Measurements from ENCODE around the gene GPR84. TPM values are rescaled to one million over a fixed set of nuclear protein-coding genes. Genes with fewer than 3 reads are reported as not detected.

Gene GPR84
- total and polyA plus RNA-seq, 10 of the 15 experiments (the other 5 are each of a cell fraction or from before 2014, with no cell fraction given): 0.37 to 4.7 (median 2.6) TPM

DNA sequence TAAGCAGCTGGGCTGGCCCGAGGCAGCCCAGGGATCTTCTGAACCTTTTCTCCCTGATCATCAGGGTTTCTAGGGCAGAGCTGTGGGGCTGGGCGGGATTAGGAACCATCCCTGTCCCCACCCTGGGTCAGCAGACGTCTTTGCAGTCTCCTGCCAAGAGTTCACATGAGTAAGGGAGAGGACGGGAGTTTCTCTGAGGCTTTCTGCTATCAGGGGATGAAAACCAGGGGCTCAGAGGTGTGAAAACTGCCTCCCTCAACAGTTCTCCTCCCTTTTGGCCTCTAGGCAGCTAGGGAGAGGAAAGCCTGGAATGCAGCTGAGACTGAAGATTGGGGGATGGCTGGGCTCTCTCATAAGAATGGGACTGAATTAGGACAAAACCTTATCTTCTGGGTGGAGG lies 12.3 kb upstream of the GPR84 start:
- Histone ChIP-seq H3K36me3 (ENCODE audit: control insufficient read depth in 2 of 2, insufficient read depth in 2 of 2, low read length in 1 of 2) (no peaks in the 10 kb centered on the region), H2AFZ (ENCODE audit: control insufficient read depth, low read depth, low read length) (no peak overlapping the region), H4K20me1 (ENCODE audit: control insufficient read depth, insufficient read depth) (no peaks in the 10 kb centered on the region), H3K4me1 (ENCODE audit: control insufficient read depth, insufficient read depth, low read length) (peaks cover 8% of the 10 kb centered on the region; the same call in 1 of the 2 replicates), H3K79me2 (ENCODE audit: control insufficient read depth, insufficient read depth, low read length) (no peaks in the 10 kb centered on the region), H3K9me3 (replicated peaks; ENCODE audit: control insufficient read depth, insufficient read depth, low read length) (no peaks in the 10 kb centered on the region), H3K9ac (ENCODE audit: control insufficient read depth, insufficient read depth, low read length) (no peak overlapping the region), H3K27ac (ENCODE audit: control insufficient read depth, insufficient read depth) (no peak overlapping the region), H3K27me3 (replicated peaks in 1 of 2; ENCODE audit: control insufficient read depth in 2 of 2, insufficient read depth in 2 of 2, low read length in 1 of 2) (no peaks in the 10 kb centered on the region), H3K4me3 (no peak overlapping the region), H3K4me2 (ENCODE audit: control insufficient read depth, insufficient read depth) (no peak overlapping the region)
- intact Hi-C loops (cut with micrococcal nuclease; ENCODE audit: unreplicated experiment) (loop anchor here (10.0 kb wide), 1 partner anchor 372 kb away; the partner anchor contains the start of genes HOXC8 and HOXC9), in situ Hi-C loops (cut with MboI) (no loop called here)
- FAIRE-seq: no peak
- no peak for ATAC-seq
- 19% methylated on average over 4 of the region's 4 CpGs for WGBS (ENCODE audit: insufficient coverage, insufficient replicate concordance, low lambda C conversion rate, missing lambda C conversion rate)
- POLR2A ChIA-PET: no interaction called here
- no TSS peak for BruUV-seq (replicated peaks)
- no peak for DNase-seq (ENCODE audit: low read depth, low spot score)
- CTCF ChIA-PET: interaction anchor here (0.8 to 1.0 kb wide), 3 partner anchors 52 to 148 kb away, joined by 3 read pairs; partner anchors contain the start of gene COPZ1
- RAD21 ChIA-PET (ENCODE audit: unreplicated experiment): no interaction called here
- SMC1A ChIA-PET (ENCODE audit: uncharacterized antibody, unreplicated experiment): interaction anchor here (0.5 to 1.1 kb wide), 2 partner anchors 40 to 50 kb away, joined by 3 to 4 read pairs; no protein-coding TSS in a partner anchor
- TF ChIP-seq, protein P1, sequence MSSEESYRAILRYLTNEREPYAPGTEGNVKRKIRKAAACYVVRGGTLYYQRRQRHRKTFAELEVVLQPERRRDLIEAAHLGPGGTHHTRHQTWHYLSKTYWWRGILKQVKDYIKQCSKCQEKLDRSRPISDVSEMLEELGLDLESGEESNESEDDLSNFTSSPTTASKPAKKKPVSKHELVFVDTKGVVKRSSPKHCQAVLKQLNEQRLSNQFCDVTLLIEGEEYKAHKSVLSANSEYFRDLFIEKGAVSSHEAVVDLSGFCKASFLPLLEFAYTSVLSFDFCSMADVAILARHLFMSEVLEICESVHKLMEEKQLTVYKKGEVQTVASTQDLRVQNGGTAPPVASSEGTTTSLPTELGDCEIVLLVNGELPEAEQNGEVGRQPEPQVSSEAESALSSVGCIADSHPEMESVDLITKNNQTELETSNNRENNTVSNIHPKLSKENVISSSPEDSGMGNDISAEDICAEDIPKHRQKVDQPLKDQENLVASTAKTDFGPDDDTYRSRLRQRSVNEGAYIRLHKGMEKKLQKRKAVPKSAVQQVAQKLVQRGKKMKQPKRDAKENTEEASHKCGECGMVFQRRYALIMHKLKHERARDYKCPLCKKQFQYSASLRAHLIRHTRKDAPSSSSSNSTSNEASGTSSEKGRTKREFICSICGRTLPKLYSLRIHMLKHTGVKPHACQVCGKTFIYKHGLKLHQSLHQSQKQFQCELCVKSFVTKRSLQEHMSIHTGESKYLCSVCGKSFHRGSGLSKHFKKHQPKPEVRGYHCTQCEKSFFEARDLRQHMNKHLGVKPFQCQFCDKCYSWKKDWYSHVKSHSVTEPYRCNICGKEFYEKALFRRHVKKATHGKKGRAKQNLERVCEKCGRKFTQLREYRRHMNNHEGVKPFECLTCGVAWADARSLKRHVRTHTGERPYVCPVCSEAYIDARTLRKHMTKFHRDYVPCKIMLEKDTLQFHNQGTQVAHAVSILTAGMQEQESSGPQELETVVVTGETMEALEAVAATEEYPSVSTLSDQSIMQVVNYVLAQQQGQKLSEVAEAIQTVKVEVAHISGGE (CRISPR knock-in tag; IDR thresholded peaks at IDR 0.05): no peak
- TF ChIP-seq TARDBP (IDR thresholded peaks at IDR 0.05; ENCODE audit: borderline replicate concordance): no peak
- TF ChIP-seq, protein P2, sequence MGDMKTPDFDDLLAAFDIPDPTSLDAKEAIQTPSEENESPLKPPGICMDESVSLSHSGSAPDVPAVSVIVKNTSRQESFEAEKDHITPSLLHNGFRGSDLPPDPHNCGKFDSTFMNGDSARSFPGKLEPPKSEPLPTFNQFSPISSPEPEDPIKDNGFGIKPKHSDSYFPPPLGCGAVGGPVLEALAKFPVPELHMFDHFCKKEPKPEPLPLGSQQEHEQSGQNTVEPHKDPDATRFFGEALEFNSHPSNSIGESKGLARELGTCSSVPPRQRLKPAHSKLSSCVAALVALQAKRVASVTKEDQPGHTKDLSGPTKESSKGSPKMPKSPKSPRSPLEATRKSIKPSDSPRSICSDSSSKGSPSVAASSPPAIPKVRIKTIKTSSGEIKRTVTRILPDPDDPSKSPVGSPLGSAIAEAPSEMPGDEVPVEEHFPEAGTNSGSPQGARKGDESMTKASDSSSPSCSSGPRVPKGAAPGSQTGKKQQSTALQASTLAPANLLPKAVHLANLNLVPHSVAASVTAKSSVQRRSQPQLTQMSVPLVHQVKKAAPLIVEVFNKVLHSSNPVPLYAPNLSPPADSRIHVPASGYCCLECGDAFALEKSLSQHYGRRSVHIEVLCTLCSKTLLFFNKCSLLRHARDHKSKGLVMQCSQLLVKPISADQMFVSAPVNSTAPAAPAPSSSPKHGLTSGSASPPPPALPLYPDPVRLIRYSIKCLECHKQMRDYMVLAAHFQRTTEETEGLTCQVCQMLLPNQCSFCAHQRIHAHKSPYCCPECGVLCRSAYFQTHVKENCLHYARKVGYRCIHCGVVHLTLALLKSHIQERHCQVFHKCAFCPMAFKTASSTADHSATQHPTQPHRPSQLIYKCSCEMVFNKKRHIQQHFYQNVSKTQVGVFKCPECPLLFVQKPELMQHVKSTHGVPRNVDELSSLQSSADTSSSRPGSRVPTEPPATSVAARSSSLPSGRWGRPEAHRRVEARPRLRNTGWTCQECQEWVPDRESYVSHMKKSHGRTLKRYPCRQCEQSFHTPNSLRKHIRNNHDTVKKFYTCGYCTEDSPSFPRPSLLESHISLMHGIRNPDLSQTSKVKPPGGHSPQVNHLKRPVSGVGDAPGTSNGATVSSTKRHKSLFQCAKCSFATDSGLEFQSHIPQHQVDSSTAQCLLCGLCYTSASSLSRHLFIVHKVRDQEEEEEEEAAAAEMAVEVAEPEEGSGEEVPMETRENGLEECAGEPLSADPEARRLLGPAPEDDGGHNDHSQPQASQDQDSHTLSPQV (IDR thresholded peaks at IDR 0.05): no peak
- TF ChIP-seq YY1 (IDR thresholded peaks at IDR 0.05; ENCODE audit: low read depth, low read length): no peak
- no peak for TF ChIP-seq STAT3 (IDR thresholded peaks at IDR 0.05; ENCODE audit: low read depth, low read length)
- no peak for TF ChIP-seq FOS (IDR thresholded peaks at IDR 0.05; ENCODE audit: borderline replicate concordance, extremely low read depth, insufficient read length)
- TF ChIP-seq, protein P3, sequence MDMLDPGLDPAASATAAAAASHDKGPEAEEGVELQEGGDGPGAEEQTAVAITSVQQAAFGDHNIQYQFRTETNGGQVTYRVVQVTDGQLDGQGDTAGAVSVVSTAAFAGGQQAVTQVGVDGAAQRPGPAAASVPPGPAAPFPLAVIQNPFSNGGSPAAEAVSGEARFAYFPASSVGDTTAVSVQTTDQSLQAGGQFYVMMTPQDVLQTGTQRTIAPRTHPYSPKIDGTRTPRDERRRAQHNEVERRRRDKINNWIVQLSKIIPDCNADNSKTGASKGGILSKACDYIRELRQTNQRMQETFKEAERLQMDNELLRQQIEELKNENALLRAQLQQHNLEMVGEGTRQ (IDR thresholded peaks at IDR 0.05; ENCODE audit: borderline replicate concordance, low read depth, low read length): no peak
- no peak for TF ChIP-seq CHD2 (IDR thresholded peaks at IDR 0.05; ENCODE audit: borderline replicate concordance, low read depth, low read length)
- TF ChIP-seq NBN (IDR thresholded peaks at IDR 0.05): no peak
- TF ChIP-seq, protein P4, sequence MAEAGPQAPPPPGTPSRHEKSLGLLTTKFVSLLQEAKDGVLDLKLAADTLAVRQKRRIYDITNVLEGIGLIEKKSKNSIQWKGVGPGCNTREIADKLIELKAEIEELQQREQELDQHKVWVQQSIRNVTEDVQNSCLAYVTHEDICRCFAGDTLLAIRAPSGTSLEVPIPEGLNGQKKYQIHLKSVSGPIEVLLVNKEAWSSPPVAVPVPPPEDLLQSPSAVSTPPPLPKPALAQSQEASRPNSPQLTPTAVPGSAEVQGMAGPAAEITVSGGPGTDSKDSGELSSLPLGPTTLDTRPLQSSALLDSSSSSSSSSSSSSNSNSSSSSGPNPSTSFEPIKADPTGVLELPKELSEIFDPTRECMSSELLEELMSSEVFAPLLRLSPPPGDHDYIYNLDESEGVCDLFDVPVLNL (IDR thresholded peaks at IDR 0.05; ENCODE audit: low read depth, low read length): no peak
- no peak for TF ChIP-seq CHD1 (IDR thresholded peaks at IDR 0.05; ENCODE audit: low read depth, low read length)
- TF ChIP-seq, protein P5, sequence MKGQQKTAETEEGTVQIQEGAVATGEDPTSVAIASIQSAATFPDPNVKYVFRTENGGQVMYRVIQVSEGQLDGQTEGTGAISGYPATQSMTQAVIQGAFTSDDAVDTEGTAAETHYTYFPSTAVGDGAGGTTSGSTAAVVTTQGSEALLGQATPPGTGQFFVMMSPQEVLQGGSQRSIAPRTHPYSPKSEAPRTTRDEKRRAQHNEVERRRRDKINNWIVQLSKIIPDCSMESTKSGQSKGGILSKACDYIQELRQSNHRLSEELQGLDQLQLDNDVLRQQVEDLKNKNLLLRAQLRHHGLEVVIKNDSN (IDR thresholded peaks at IDR 0.05; ENCODE audit: borderline replicate concordance, extremely low read length, insufficient read depth, low read depth, low read length): no peak

All from GM12878 (cell line).